NOMO-1 (cell line): ENCODE results near the gene TRIP11.

ENCODE experiments used
- DNase-seq, 2 experiments: peaks; one replicate each; lab custom pipeline; 2025; ENCODE audit not compliant: unreplicated experiment in 2 of 2; lab: John Stamatoyannopoulos, UW

TRIP11 gene

DNA sequence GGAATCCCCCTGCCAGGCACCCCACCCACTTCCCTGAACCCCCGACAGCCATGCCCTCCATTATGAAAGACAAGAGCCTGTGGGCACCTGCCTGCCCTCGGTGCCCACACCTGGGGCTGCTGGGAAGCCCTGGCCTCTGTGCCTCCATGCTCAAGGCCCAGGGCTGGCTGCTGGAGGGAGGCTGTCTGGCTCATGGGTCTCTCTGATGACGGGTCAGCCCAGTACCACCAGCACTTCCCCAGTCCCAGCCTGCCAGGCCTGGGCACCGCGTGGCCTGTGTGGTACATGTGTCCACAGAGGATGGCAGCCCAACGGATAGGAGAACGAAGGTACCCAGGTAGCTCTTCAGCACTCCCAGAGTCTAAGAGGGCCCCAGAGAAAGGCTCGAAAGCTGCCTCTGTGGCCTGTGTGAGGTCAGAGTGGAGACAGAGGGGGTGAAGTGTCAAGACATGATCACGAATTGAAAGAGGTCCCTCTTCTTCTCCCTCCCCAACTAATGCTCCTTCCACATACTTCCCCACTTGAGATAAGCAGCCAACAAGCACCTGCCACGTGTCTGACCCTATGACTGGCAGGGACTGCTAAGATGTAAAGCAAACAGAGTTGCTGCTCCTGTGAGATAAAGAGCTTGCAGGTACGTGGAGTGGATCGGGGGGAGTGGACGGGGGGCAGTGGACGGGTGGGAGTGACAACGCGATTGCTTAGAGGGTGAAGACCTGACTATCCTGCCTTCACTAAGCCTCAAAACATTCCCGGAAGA lies 113.5 kb downstream of the TRIP11 start:
- no peak for DNase-seq

DNA sequence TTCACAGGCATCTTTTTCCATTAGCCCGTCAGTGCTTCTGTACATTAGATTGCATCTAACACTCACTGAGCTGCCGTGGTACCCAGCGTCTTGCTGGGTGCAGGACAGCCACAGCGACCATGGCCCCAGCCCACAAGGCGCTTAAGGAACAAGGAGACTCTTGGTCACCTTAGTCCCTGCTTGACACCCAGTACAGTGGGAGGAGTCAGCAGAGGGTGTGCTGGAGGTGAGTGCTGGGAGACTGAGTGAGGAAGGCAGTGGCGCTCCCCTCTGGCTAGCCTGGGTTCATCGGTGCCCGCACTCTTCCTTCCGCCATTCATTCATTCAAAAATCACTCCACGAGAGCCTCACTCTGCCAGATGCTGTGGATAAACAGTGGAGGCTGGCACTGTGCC lies 114.1 kb downstream of the TRIP11 start:
- no peak for DNase-seq

DNA sequence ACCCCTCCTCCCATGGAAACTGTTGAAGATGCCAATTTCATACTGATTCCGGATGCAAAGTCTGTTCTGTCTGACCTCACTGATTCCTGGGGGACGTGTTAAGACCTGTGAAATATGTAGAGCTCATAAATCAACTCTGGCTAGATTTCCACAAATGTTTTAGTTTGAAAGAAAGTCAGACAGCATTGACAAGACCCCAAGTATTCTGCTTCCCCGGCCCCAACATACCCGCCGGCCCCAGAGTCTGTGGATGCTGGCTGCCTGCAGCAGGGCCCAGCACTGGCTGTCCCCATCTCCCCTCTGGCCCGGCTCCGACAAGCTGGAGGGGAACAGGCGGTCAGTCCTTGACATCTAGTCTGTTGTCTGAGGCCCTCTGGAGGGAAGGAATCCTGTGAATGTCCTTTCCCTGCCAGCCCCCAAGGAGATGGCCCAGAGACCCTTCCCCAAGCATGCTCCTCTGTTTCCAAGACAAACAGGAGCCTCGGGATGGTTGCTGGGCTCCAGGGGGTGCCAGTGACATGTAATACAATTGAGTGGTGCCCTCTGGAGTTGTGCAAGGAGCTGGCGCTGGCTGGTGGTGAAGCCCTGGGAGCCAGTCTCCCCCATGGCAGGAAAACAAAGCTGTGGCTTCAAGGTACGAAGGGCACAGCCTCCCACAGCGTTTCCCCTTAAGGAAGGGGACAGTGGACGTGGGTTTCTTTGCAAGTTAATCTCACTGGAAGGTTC lies 114.7 kb downstream of the TRIP11 start:
- no peak for DNase-seq

DNA sequence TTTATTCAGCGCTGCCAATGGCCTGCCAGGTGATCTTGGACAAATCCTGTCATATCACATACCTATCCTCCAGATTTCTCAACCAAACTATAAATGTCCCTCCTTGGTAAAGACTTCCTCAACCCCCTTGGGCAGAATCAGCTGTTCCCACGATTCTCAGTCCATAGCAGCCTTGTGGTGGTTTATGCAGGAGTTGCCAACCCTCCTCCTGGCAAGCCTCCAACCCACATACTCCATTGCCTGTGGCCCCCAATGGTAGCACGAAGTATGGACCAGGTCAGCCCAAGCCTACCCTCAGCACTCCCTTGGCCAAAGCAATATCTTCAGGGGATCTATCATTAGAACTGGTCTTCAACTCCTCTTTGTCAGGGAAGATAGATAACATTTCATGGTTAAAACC lies 119.3 kb downstream of the TRIP11 start:
- DNase-seq: no peak

DNA sequence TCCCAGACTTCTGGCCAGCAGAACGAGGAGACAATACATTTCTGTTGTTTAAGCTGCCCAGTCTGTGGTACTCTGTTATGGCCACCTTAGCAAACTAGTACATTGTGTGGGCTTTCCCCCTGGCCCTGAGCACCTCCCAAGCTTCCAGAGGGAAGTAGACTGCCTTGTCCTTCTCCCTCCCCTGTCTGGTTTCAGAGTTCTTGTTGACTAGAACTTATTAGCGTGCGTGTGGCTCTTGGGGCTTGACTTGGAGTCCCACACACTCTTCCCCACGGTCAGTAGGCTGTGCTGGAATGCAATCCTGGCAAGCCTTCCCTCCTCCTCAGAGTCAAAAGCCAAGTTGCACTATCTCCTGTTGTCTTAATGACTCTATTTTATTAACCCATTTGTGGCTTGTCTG lies 120.0 kb downstream of the TRIP11 start:
- DNase-seq: no peak

DNA sequence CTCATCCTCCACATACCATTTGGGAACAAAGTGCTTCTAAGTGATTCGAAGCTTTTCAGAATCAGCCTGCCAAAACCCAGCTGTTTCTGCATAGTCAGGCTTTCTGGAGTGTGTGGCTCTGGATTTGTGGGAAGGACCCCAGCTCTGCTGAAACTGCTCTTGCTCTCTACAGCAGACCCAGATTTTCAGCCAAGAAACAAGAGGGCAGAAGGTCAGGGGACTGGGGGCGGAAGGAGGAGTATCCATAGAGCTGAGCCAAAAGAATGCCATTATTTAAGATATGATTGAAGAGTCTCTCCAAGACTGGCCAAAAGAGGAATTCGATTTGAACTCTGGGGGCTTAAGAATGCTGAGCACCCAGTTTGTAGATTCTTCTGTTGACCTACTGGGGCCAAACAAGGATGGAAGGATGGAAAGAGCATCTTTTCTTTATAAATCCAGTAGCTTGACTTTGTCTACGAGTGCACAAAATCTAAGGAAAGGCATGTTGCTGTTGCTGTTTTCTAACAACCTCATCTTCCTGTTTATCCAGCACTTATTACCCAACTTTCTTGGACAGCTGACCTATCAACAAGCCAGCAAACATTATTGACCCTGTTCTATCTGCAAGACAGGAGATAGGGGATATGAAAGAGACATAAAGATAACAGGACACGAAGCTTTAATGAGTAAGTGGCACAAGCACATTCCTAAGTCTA lies 121.5 kb downstream of the TRIP11 start:
- no peak for DNase-seq
